K562 (cell line): Measurements from ENCODE around the gene PLCL1. TPM values are rescaled to one million over a fixed set of nuclear protein-coding genes. Genes with fewer than 3 reads are reported as not detected.

Source experiments
- ATAC-seq: fragments of 200-7000 bp; cut with Tn5 transposase; 3 replicates; pipeline ENCODE4 v1.9.1; 2020; ENCODE audit warnings: moderate library complexity
- BruUV-seq: library from RNA; stranded (reverse); fragments of 400-500 nt; replicated peaks from 2 replicates; lab custom pipeline; 2021; lab: Mats Ljungman, UMichigan
- CTCF ChIA-PET: fragments of 300-600 bp; formaldehyde crosslinking; extraction: SDS; loops from one replicate; lab custom pipeline; 2021; ENCODE audit warnings: low intra/inter-chr PET ratio; lab: Yijun Ruan, JAX
- POLR2A ChIA-PET: fragments of 300-600, 350-650 bp; sonication (Branson Sonifier 250); formaldehyde crosslinking; extraction: SDS; loops from one replicate; lab custom pipeline; 2021; ENCODE audit warnings: antibody characterized with exemption, inconsistent platforms; lab: Yijun Ruan, JAX
- DNase-seq, 4 experiments: peaks; one replicate each; pipeline versions ENCODE4 v3.0.0 to v3.0.0-alpha.2; 2011 to 2018; ENCODE audit warnings: low spot score in 3 of 4, mixed read lengths in 3 of 4; ENCODE audit errors: extremely low read depth in 1 of 4
- FAIRE-seq: peaks from 2 replicates; lab custom pipeline; 2011; peaks lifted over from hg19 to GRCh38; lab: Jason Lieb, UNC
- H2AFZ ChIP-seq: 2 replicates; pipeline ENCODE4 v1.6.0; 2011; ENCODE audit warnings: low read depth, low read length, control low read depth, inconsistent platforms
- H3K27ac ChIP-seq: fragments of 200-600 bp; 3 replicates; pipeline ENCODE4 v1.8.0; 2011; ENCODE audit warnings: low read depth, mild to moderate bottlenecking, control low read depth, inconsistent platforms, low read length, moderate library complexity, mixed read lengths; ENCODE audit errors: extremely low read depth
- H3K27me3 ChIP-seq, 2 experiments: fragments of 300-600 bp in 1 of 2; 2 replicates in 1 of 2; 3 replicates in 1 of 2; pipeline versions ENCODE4 v1.6.0 to v1.8.0; 2011; ENCODE audit warnings: inconsistent platforms in 2 of 2, low read length in 2 of 2, mild to moderate bottlenecking in 1 of 2, mixed read lengths in 1 of 2, moderate library complexity in 1 of 2; ENCODE audit not compliant: control insufficient read depth in 2 of 2, insufficient read depth in 2 of 2
- H3K36me3 ChIP-seq: fragments of 300-600 bp; 3 replicates; pipeline ENCODE4 v1.8.0; 2011; ENCODE audit warnings: mild to moderate bottlenecking, low read length, inconsistent platforms; ENCODE audit not compliant: control insufficient read depth, insufficient read depth
- H3K4me1 ChIP-seq, 2 experiments: fragments of 200-600 bp in 1 of 2; replicated peaks in 1 of 2; 2 replicates in 1 of 2; 3 replicates in 1 of 2; pipeline versions ENCODE4 v1.5.1 to v1.8.0; 2011; ENCODE audit warnings: inconsistent platforms in 2 of 2, low read length in 2 of 2, mild to moderate bottlenecking in 1 of 2, mixed read lengths in 1 of 2, moderate library complexity in 1 of 2; ENCODE audit not compliant: control insufficient read depth in 2 of 2, insufficient read depth in 2 of 2
- H3K4me2 ChIP-seq: 2 replicates; pipeline ENCODE4 v1.6.1; 2011; ENCODE audit warnings: low read length, control low read depth, inconsistent platforms, mixed read lengths; ENCODE audit not compliant: insufficient read depth
- H3K4me3 ChIP-seq: fragments of 200-600 bp; sonication (generic), shearing (Covaris generic); 2 replicates; pipeline ENCODE4 v1.5.1; 2016; ENCODE audit warnings: control low read depth, inconsistent platforms
- H3K79me2 ChIP-seq: fragments of 200-600 bp; 3 replicates; pipeline ENCODE4 v1.8.0; 2011; ENCODE audit warnings: low read length, inconsistent platforms; ENCODE audit not compliant: control insufficient read depth, insufficient read depth
- H3K9ac ChIP-seq, 2 experiments: 2 replicates each; pipeline versions ENCODE4 v1.6.0 to v1.6.1; 2011; ENCODE audit warnings: low read depth in 2 of 2, low read length in 2 of 2, control low read depth in 1 of 2, inconsistent platforms in 1 of 2, mild to moderate bottlenecking in 1 of 2, mixed read lengths in 1 of 2; ENCODE audit not compliant: insufficient read depth in 1 of 2
- H3K9me1 ChIP-seq: one replicate; pipeline ENCODE4 v1.6.0; 2011; ENCODE audit warnings: inconsistent platforms, mild to moderate bottlenecking, low read length, moderate library complexity; ENCODE audit not compliant: control insufficient read depth, insufficient read depth
- H3K9me3 ChIP-seq: replicated peaks from 2 replicates; pipeline ENCODE4 v1.5.1; 2011; ENCODE audit warnings: low read depth, low read length, inconsistent platforms; ENCODE audit not compliant: control insufficient read depth, insufficient read depth
- H4K20me1 ChIP-seq: replicated peaks from 2 replicates; pipeline ENCODE4 v1.6.1; 2011; ENCODE audit warnings: low read length, inconsistent platforms, mixed read lengths; ENCODE audit not compliant: control insufficient read depth, insufficient read depth
- ATF6 ChIP-seq: sonication (generic); formaldehyde crosslinking; IDR thresholded peaks from 2 replicates; pipeline ENCODE4 v1.4.0; 2020; ENCODE audit warnings: mild to moderate bottlenecking, missing genetic modification reagents
- CEBPB ChIP-seq: fragments of 450-650 bp; IDR thresholded peaks from 2 replicates; pipeline ENCODE4 v1.6.1; 2016; ENCODE audit warnings: missing genetic modification characterization, missing compliant biosample characterization
- CREB3L1 ChIP-seq: fragments of 450-650 bp; IDR thresholded peaks from 2 replicates; pipeline ENCODE4 v1.6.1; 2014; ENCODE audit warnings: low read depth, mild to moderate bottlenecking, moderate library complexity, borderline replicate concordance
- FUS ChIP-seq: fragments of 200-400 bp; formaldehyde crosslinking; optimal IDR thresholded peaks from 2 replicates; pipeline ENCODE3; 2017; ENCODE audit warnings: low read depth, low read length
- MECOM ChIP-seq: fragments of 250-450 bp; sonication (Bioruptor Pico); IDR thresholded peaks from 2 replicates; pipeline ENCODE4 v1.8.0; 2022; ENCODE audit warnings: inconsistent platforms
- MEIS2 ChIP-seq: fragments of 450-650 bp; IDR thresholded peaks from 2 replicates; pipeline ENCODE4 v1.6.1; 2014; ENCODE audit warnings: mild to moderate bottlenecking; ENCODE audit not compliant: partially characterized antibody
- MTA1 ChIP-seq: fragments of 450-650 bp; IDR thresholded peaks from 2 replicates; pipeline ENCODE4 v1.6.1; 2017; ENCODE audit warnings: borderline replicate concordance
- MTF1 ChIP-seq: fragments of 250-450 bp; sonication (Bioruptor Pico); IDR thresholded peaks from 2 replicates; pipeline ENCODE4 v1.9.0; 2021; ENCODE audit warnings: moderate library complexity, mild to moderate bottlenecking, inconsistent platforms, borderline replicate concordance
- PHTF2 ChIP-seq: fragments of 250-450 bp; sonication (Bioruptor Pico); IDR thresholded peaks from 2 replicates; pipeline ENCODE4 v1.5.0; 2021; ENCODE audit warnings: mild to moderate bottlenecking
- POLR2B ChIP-seq: fragments of 450-650 bp; IDR thresholded peaks from 2 replicates; pipeline ENCODE4 v1.6.1; 2018; ENCODE audit warnings: low read depth; ENCODE audit not compliant: partially characterized antibody
- POLR3A ChIP-seq: IDR thresholded peaks from 2 replicates; pipeline ENCODE4 v1.6.1; 2011; ENCODE audit warnings: borderline replicate concordance, mild to moderate bottlenecking, moderate library complexity; ENCODE audit not compliant: insufficient read length, insufficient read depth; ENCODE audit errors: extremely low read depth
- SIRT6 ChIP-seq: IDR thresholded peaks from one replicate; pipeline ENCODE4 v1.6.1; 2012; ENCODE audit warnings: low read depth, mild to moderate bottlenecking, control low read depth, inconsistent platforms, low read length, moderate library complexity
- TBP ChIP-seq: optimal IDR thresholded peaks from 2 replicates; pipeline ENCODE3; 2011; ENCODE audit warnings: low read depth, low read length, improper control_type of control experiment
- THAP7 ChIP-seq: fragments of 250-450 bp; sonication (Bioruptor Pico); IDR thresholded peaks from 2 replicates; pipeline ENCODE4 v1.5.0; 2021
- TRIM24 ChIP-seq, 2 experiments: fragments of 450-650 bp; IDR thresholded peaks; 2 replicates each; pipeline ENCODE4 v1.6.1; 2016
- ZNF197 ChIP-seq: fragments of 200-800 bp; sonication (Bioruptor generic); IDR thresholded peaks from 2 replicates; pipeline ENCODE4 v1.6.1; 2016; ENCODE audit warnings: low read depth, missing genetic modification characterization, missing compliant biosample characterization
- ZNF217 ChIP-seq: sonication (generic); formaldehyde crosslinking; IDR thresholded peaks from 2 replicates; pipeline ENCODE4 v1.8.0; 2022; ENCODE audit warnings: mild to moderate bottlenecking, missing genetic modification reagents
- ZNF263 ChIP-seq: sonication (generic); formaldehyde crosslinking; IDR thresholded peaks from 2 replicates; pipeline ENCODE4 v1.8.0; 2022; ENCODE audit warnings: mild to moderate bottlenecking, missing genetic modification reagents, borderline replicate concordance
- ZNF431 ChIP-seq: sonication (generic); formaldehyde crosslinking; IDR thresholded peaks from 2 replicates; pipeline ENCODE4 v1.8.0; 2022; ENCODE audit warnings: mild to moderate bottlenecking, missing genetic modification reagents
- ZNF79 ChIP-seq: fragments of 250-450 bp; sonication (Bioruptor Pico); IDR thresholded peaks from 2 replicates; pipeline ENCODE4 v1.4.0; 2020; ENCODE audit warnings: low read depth, mild to moderate bottlenecking, moderate library complexity
- WGBS: fragments of 100-300 bp; shearing (Covaris generic); methylation state at CpG from one replicate; pipeline ENCODE4 v1.1.6; 2016; ENCODE audit warnings: low coverage, mixed read lengths; ENCODE audit not compliant: insufficient coverage; ENCODE audit errors: missing lambda C conversion rate; 5-methylcytosine and 5-hydroxymethylcytosine counted together
- in situ Hi-C: fragments of 300-500 bp; cut with MboI; formaldehyde crosslinking; loops from 4 replicates; pipeline ENCODE4 v1.15.0; 2018; ENCODE audit warnings: inconsistent platforms, mixed read lengths
- intact Hi-C: fragments of 100-400 bp; cut with micrococcal nuclease; formaldehyde crosslinking; loops from 2 replicates; pipeline ENCODE4 v1.14.2; 2022
- polyA plus RNA-seq, 8 experiments: library from polyadenylated mRNA; depleted of rRNA in 4 of 8; stranded (reverse) in 5 of 8; unstranded in 3 of 8; fragments of >200 nt; fragmentation: Nextera tagmentation in 2 of 8; fragmentation: Illumina TruSeq in 1 of 8; extraction: Ambion mirVana in 2 of 8; extraction: Trizol in 1 of 8; gene quantifications; 2 replicates each; pipeline versions ENCODE4 v1.2.1 to v1.2.3, GENCODE V29; 2011 to 2014; ENCODE audit warnings: inconsistent platforms in 1 of 8, missing spikeins in 1 of 8
- total RNA-seq, 7 experiments: library from RNA; depleted of rRNA in 6 of 7; stranded (reverse); fragments of >200 nt in 6 of 7; fragmentation: Illumina TruSeq in 2 of 7; extraction: Trizol in 2 of 7; gene quantifications; 2 replicates each; pipeline versions ENCODE4 v1.2.1 to v1.2.3, GENCODE V29; 2011 to 2021; ENCODE audit warnings: low replicate concordance in 1 of 7

PLCL1 gene
- total and polyA plus RNA-seq, 9 of the 15 experiments (the other 6 are each of a cell fraction or from before 2014, with no cell fraction given) = 2.0 to 17.7 (median 8.6) TPM

- TF ChIP-seq MECOM (CRISPR knock-in tag) = no peak
- no peak for TF ChIP-seq ZNF217 (CRISPR knock-in tag)
- TF ChIP-seq TBP = no peak
- no peak for TF ChIP-seq MTA1
- no peak for TF ChIP-seq POLR3A
- TF ChIP-seq TRIM24 (IDR thresholded peaks at IDR 0.05) = no peak
- TF ChIP-seq, all 486 proteins: peak for 0
Observed at GRCh38 chr2:198187841-198188240, 383.4 kb downstream of the PLCL1 start (continued).

GRCh38 chr2:198188982-198189381, 384.6 kb downstream of the PLCL1 start:
- no TSS peak for BruUV-seq
- FAIRE-seq = no peak
- Histone ChIP-seq H3K9me1 (no peaks in the 10 kb centered on the region), H3K36me3 (no peaks in the 10 kb centered on the region), H3K27ac (no peak overlapping the region), H4K20me1 (no peaks in the 10 kb centered on the region), H3K4me1 (no peaks in the 10 kb centered on the region; a peak in 1 of 5 replicates), H2AFZ (no peak overlapping the region; the same call in 1 of the 2 replicates), H3K4me2 (no peak overlapping the region), H3K4me3 (no peak overlapping the region), H3K9ac (no peak overlapping the region), H3K79me2 (no peaks in the 10 kb centered on the region), H3K27me3 (no peaks in the 10 kb centered on the region; a peak in 1 of 5 replicates), H3K9me3 (no peaks in the 10 kb centered on the region)
- DNase-seq = no peak
- peak; percentile 45; the same call in 2 of the 3 replicates for ATAC-seq
- WGBS = 5% methylated on average over 11 of the region's 13 CpGs
- ChIA-PET CTCF (no interaction called here), POLR2A (no interaction called here)
- in situ Hi-C loops = no loop called here
- intact Hi-C loops = no loop called here
- TF ChIP-seq PHTF2 (no peak), THAP7 (CRISPR knock-in tag) (no peak), FUS (no peak), ZNF197 (CRISPR knock-in tag) (no peak), SIRT6 (no peak), CEBPB (no peak), MTF1 (CRISPR knock-in tag) (no peak), MEIS2 (no peak), POLR2B (no peak), ZNF431 (CRISPR knock-in tag) (no peak), POLR3A (no peak), ZNF79 (CRISPR knock-in tag) (no peak), ATF6 (CRISPR knock-in tag) (no peak), ZNF263 (no peak), CREB3L1 (no peak)
